ENCODE measurements around the gene UXS1. TPM values are rescaled to one million over a fixed set of nuclear protein-coding genes. Genes with fewer than 3 reads are reported as not detected.
"Not testable (repeated sequence)": the region's sequence is repeated elsewhere in the genome, so short reads cannot be mapped to it uniquely, and the experiment has no call there.

The UXS1 gene
- total RNA-seq, 1 donor: 22.8 TPM

DNA sequence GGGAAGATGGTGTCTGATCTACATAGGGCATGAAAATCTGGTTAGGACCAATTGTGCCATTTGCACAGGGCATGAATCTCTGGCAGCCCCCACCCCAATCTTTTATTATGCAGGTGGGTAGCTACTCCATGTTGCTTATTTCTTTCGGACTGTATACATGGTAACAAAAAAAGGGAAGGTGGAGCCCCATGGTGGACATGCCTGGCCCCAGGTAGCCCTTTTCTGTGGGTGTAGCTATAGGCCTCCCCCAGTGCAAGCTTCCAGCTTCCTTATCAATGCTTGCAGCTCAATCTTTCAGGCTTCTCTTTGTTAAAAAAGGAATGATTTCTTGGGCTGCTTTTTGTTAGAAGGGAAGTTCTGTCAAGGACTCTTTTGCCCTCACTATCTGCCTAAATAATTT lies 14.3 kb upstream of the UXS1 start:
- TF ChIP-seq, protein P1, sequence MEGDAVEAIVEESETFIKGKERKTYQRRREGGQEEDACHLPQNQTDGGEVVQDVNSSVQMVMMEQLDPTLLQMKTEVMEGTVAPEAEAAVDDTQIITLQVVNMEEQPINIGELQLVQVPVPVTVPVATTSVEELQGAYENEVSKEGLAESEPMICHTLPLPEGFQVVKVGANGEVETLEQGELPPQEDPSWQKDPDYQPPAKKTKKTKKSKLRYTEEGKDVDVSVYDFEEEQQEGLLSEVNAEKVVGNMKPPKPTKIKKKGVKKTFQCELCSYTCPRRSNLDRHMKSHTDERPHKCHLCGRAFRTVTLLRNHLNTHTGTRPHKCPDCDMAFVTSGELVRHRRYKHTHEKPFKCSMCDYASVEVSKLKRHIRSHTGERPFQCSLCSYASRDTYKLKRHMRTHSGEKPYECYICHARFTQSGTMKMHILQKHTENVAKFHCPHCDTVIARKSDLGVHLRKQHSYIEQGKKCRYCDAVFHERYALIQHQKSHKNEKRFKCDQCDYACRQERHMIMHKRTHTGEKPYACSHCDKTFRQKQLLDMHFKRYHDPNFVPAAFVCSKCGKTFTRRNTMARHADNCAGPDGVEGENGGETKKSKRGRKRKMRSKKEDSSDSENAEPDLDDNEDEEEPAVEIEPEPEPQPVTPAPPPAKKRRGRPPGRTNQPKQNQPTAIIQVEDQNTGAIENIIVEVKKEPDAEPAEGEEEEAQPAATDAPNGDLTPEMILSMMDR (IDR thresholded peaks at IDR 0.05; ENCODE audit: extremely low read depth, low read depth, low read length): no peak
- H3K4me1 ChIP-seq (ENCODE audit: insufficient read depth, low read length): no peaks in the 10 kb centered on the region
- no peak overlapping the region for H2AFZ ChIP-seq (ENCODE audit: low read length)
- H3K79me2 ChIP-seq (ENCODE audit: insufficient read depth, low read length): no peaks in the 10 kb centered on the region
- H3K9me3 ChIP-seq (ENCODE audit: low read depth, low read length): no peaks in the 10 kb centered on the region
- H3K27ac ChIP-seq (ENCODE audit: low read depth, low read length): no peak overlapping the region
- H3K36me3 ChIP-seq (ENCODE audit: insufficient read depth, low read length): no peaks in the 10 kb centered on the region
- H4K20me1 ChIP-seq (ENCODE audit: insufficient read depth, low read length): no peaks in the 10 kb centered on the region
- no peak overlapping the region for H3K4me2 ChIP-seq (ENCODE audit: insufficient read depth, low read length)
- H3K4me3 ChIP-seq (ENCODE audit: insufficient read depth, low read length): no peak overlapping the region
- no peaks in the 10 kb centered on the region for H3K27me3 ChIP-seq (ENCODE audit: insufficient read depth, low read length)
- no peak for DNase-seq (ENCODE audit: insufficient read length, low spot score, missing footprints)

DNA sequence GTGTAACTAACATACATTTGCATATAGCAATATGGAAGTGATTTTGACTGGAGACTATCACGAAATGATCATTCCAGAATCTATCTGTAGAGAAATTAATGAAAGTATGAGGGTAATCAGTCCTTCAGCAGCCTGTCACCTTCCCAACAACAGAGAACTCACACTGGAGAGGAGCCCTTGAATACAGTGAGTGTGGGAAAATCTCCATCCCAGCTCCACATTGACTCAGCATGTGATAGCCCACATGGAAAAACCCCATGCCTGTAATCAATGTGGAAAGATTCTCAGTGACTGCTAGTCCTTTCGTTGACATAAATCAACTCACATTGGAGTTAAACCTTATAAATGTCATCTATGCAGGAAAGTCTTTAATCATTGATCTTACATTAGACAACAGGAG lies 13.1 kb upstream of the UXS1 start:
- Histone ChIP-seq H3K27ac (ENCODE audit: low read depth, low read length) (no peak overlapping the region), H3K4me2 (ENCODE audit: insufficient read depth, low read length) (no peak overlapping the region), H4K20me1 (ENCODE audit: insufficient read depth, low read length) (no peaks in the 10 kb centered on the region), H3K36me3 (ENCODE audit: insufficient read depth, low read length) (no peaks in the 10 kb centered on the region), H3K79me2 (ENCODE audit: insufficient read depth, low read length) (no peaks in the 10 kb centered on the region), H3K27me3 (ENCODE audit: insufficient read depth, low read length) (peaks cover 3% of the 10 kb centered on the region), H3K4me3 (ENCODE audit: insufficient read depth, low read length) (no peak overlapping the region), H3K9me3 (ENCODE audit: low read depth, low read length) (no peaks in the 10 kb centered on the region), H2AFZ (ENCODE audit: low read length) (no peak overlapping the region), H3K4me1 (ENCODE audit: insufficient read depth, low read length) (no peaks in the 10 kb centered on the region)
- DNase-seq (ENCODE audit: insufficient read length, low spot score, missing footprints): no peak
- TF ChIP-seq, protein P1 (IDR thresholded peaks at IDR 0.05; ENCODE audit: extremely low read depth, low read depth, low read length): no peak

DNA sequence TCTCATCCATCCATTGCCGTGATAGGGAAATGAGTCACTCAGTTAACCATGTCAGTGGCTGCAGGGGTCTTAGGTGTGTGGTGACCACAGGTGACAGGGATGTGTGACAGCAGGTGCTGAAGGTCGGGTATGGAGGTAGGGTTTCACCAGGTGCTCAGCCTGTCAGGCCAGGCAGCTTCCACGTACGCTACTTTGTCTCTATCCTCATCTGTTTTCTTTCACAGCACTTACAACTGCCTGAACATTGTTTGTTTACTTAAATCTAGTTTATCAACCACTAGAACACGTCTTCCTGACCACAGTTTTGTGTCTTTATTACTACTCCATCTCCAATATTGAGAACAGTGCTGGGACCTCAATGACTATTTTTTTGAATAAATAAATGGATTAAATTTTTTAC lies 11.4 kb upstream of the UXS1 start:
- Histone ChIP-seq H3K4me2 (ENCODE audit: insufficient read depth, low read length) (no peak overlapping the region), H4K20me1 (ENCODE audit: insufficient read depth, low read length) (no peaks in the 10 kb centered on the region), H3K27ac (ENCODE audit: low read depth, low read length) (no peak overlapping the region), H3K36me3 (ENCODE audit: insufficient read depth, low read length) (no peaks in the 10 kb centered on the region), H3K27me3 (ENCODE audit: insufficient read depth, low read length) (peaks cover 9% of the 10 kb centered on the region), H3K9me3 (ENCODE audit: low read depth, low read length) (no peaks in the 10 kb centered on the region), H3K4me1 (ENCODE audit: insufficient read depth, low read length) (no peaks in the 10 kb centered on the region), H3K79me2 (ENCODE audit: insufficient read depth, low read length) (no peaks in the 10 kb centered on the region), H3K4me3 (ENCODE audit: insufficient read depth, low read length) (no peak overlapping the region), H2AFZ (ENCODE audit: low read length) (no peak overlapping the region)
- DNase-seq (ENCODE audit: insufficient read length, low spot score, missing footprints): no peak
- TF ChIP-seq, protein P1 (IDR thresholded peaks at IDR 0.05; ENCODE audit: extremely low read depth, low read depth, low read length): no peak

DNA sequence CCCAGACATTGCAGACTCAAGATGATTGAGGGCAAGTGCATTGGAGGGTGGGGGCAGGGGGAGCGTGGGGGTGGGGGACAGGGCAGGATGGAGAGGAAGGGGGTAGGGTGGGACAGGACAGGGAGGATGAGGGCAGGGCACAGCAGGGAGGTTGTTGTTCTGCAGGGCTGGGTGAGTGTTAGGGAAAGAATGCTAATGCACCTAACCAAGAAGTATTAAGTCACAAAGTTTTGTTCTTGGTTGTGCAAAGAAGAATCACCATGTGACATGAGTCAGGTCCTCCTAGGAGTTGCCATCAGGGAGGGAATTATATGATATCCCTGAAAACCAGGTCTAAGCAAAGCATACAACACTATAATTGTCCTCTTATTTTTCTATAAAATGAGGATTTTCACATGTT lies 10.4 kb upstream of the UXS1 start:
- H3K79me2 ChIP-seq (ENCODE audit: insufficient read depth, low read length); H2AFZ ChIP-seq (ENCODE audit: low read length); H3K9me3 ChIP-seq (ENCODE audit: low read depth, low read length); DNase-seq (ENCODE audit: insufficient read length, low spot score, missing footprints); H3K4me2 ChIP-seq (ENCODE audit: insufficient read depth, low read length); H3K4me1 ChIP-seq (ENCODE audit: insufficient read depth, low read length); H4K20me1 ChIP-seq (ENCODE audit: insufficient read depth, low read length); H3K27ac ChIP-seq (ENCODE audit: low read depth, low read length); H3K4me3 ChIP-seq (ENCODE audit: insufficient read depth, low read length); H3K36me3 ChIP-seq (ENCODE audit: insufficient read depth, low read length): not testable (repeated sequence)
- peaks cover 12% of the 10 kb centered on the region for H3K27me3 ChIP-seq (ENCODE audit: insufficient read depth, low read length)
